Naive thymus-derived CD4-positive, alpha-beta T cell (primary cell): ENCODE data around the gene SIRPA. TPM values are rescaled to one million over a fixed set of nuclear protein-coding genes. Genes with fewer than 3 reads are reported as not detected.

Experiments used
- ATAC-seq: fragments of 150-1000 bp; cut with Tn5 transposase; 2 replicates; pipeline ENCODE4 v1.10.0; 2021; ENCODE audit warnings: mild to moderate bottlenecking, moderate library complexity
- CTCF ChIA-PET: fragments of 350-600 bp; sonication (Branson Sonifier 250); formaldehyde crosslinking; loops from one replicate; lab custom pipeline; 2021; ENCODE audit warnings: antibody characterized with exemption; lab: Charles Lee
- POLR2A ChIA-PET: fragments of 350-600 bp; sonication (Branson Sonifier 250); formaldehyde crosslinking; loops from one replicate; lab custom pipeline; 2021; ENCODE audit warnings: antibody characterized with exemption, inconsistent platforms; lab: Charles Lee
- DNase-seq, 9 donors: peaks; one replicate each; pipeline versions ENCODE4 v3.0.0 to v3.0.0-alpha.2; 2020 to 2022; ENCODE audit warnings: mixed read lengths in 1 of 9
- H3K27ac ChIP-seq: one replicate; pipeline ENCODE4 v1.7.0; 2013; ENCODE audit warnings: mild to moderate bottlenecking, low read depth, low read length, moderate library complexity
- H3K27me3 ChIP-seq, 2 donors: one replicate each; pipeline ENCODE4 v1.7.0; 2013; ENCODE audit warnings: low read length in 2 of 2, mild to moderate bottlenecking in 2 of 2, moderate library complexity in 2 of 2; ENCODE audit not compliant: control insufficient read depth in 2 of 2, insufficient read depth in 2 of 2
- H3K36me3 ChIP-seq, 3 experiments: 1 replicate in 2 of 3; 2 replicates in 1 of 3; pipeline ENCODE4 v1.7.0; 2013; ENCODE audit warnings: low read length in 3 of 3, mild to moderate bottlenecking in 3 of 3, moderate library complexity in 1 of 3; ENCODE audit not compliant: insufficient read depth in 3 of 3, control insufficient read depth in 2 of 3
- H3K4me1 ChIP-seq, 2 donors: one replicate each; pipeline ENCODE4 v1.7.0; 2013; ENCODE audit warnings: low read length in 2 of 2, mild to moderate bottlenecking in 2 of 2, moderate library complexity in 1 of 2; ENCODE audit not compliant: control insufficient read depth in 2 of 2, insufficient read depth in 2 of 2
- H3K4me3 ChIP-seq: 2 replicates; pipeline ENCODE4 v1.7.0; 2013; ENCODE audit warnings: mild to moderate bottlenecking, low read length
- H3K9me3 ChIP-seq, 3 experiments: 1 replicate in 2 of 3; 2 replicates in 1 of 3; pipeline ENCODE4 v1.7.0; 2013; ENCODE audit warnings: low read length in 3 of 3; ENCODE audit not compliant: control insufficient read depth in 2 of 3
- H3K27ac Mint-ChIP-seq, 9 donors: one replicate each; pipeline ENCODE4 v1.8.0; 2020 to 2022; ENCODE audit warnings: mixed read lengths in 9 of 9, mild to moderate bottlenecking in 8 of 9, moderate library complexity in 5 of 9, inconsistent platforms in 2 of 9
- H3K27me3 Mint-ChIP-seq, 5 donors: one replicate each; pipeline ENCODE4 v1.8.0; 2021 to 2022; ENCODE audit warnings: mixed read lengths in 5 of 5, mild to moderate bottlenecking in 1 of 5
- H3K36me3 Mint-ChIP-seq, 5 donors: one replicate each; pipeline ENCODE4 v1.8.0; 2020 to 2022; ENCODE audit warnings: mixed read lengths in 5 of 5, mild to moderate bottlenecking in 3 of 5, inconsistent platforms in 1 of 5
- H3K4me1 Mint-ChIP-seq, 7 donors: one replicate each; pipeline ENCODE4 v1.8.0; 2020 to 2022; ENCODE audit warnings: mixed read lengths in 7 of 7, mild to moderate bottlenecking in 3 of 7, inconsistent platforms in 1 of 7
- H3K4me3 Mint-ChIP-seq, 10 donors: one replicate each; pipeline ENCODE4 v1.8.0; 2020 to 2022; ENCODE audit warnings: mild to moderate bottlenecking in 10 of 10, mixed read lengths in 10 of 10, moderate library complexity in 6 of 10, inconsistent platforms in 2 of 10
- H3K9me3 Mint-ChIP-seq, 11 donors: one replicate each; pipeline ENCODE4 v1.8.0; 2020 to 2022; ENCODE audit warnings: mixed read lengths in 11 of 11, mild to moderate bottlenecking in 4 of 11, inconsistent platforms in 1 of 11, moderate library complexity in 1 of 11
- intact Hi-C, 2 donors: fragments of 100-400 bp; cut with micrococcal nuclease; formaldehyde crosslinking; loops; one replicate each; pipeline ENCODE4 v1.15.1; 2023
- polyA plus RNA-seq, 2 donors: library from polyadenylated mRNA; unstranded; fragments of 300-500 nt; fragmentation: Illumina TruSeq; gene quantifications; one replicate each; pipeline ENCODE4 v1.2.3, GENCODE V29; 2021
- total RNA-seq, 6 experiments: library from RNA in 5 of 6; stranded (reverse) in 5 of 6; gene quantifications; 1 replicate in 5 of 6; 2 replicates in 1 of 6; pipeline ENCODE4 v1.2.3 and lab custom pipeline; 2021 to 2026

Gene SIRPA
- total and polyA plus RNA-seq, 7 experiments from 2014 or later = 1.7 to 42.9 (median 3.6) TPM; not detected in 3

DNA sequence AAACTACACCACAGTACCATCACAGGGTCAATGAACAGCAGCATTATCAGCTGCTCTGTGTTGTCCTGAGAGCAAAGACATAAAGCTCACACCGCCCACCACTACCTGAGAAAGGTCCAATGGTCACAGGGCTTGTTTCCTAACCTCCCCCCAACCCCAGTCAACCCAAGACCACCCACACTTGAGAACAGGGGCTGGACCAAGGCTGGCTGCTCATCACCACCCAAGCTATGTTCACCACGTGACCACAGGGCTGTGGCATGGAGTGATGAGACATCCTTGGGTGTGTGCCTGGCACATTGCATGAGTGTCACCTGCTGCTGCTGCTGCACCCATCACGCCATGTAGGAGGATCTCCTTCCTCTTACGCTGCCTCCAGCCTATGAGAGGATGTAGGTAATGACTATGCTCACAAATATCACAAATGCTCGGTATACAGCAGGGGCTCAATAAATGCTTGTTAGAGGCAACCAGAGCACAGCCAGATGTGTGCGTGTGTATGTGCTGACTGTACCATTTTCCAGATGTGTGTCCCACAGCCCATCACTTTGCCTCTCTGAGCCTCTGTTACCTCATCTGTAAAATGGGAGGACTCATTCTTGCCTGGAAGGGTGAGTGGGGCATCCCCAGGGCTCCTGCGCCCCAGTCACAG, 23.3 kb upstream of the SIRPA start:
- H3K4me3 Mint-ChIP-seq = no peak overlapping the region
- no peak overlapping the region for H3K4me3 ChIP-seq
- H3K27ac Mint-ChIP-seq = no peak overlapping the region
- peaks cover 12 to 45% (median 18%) of the 10 kb centered on the region in 5 donors for H3K27me3 Mint-ChIP-seq
- H3K36me3 ChIP-seq = no peaks in the 10 kb centered on the region
- peak; percentile 68 for ATAC-seq
- intact Hi-C loops = no loop called here
- H3K27ac ChIP-seq = no peak overlapping the region
- peaks cover 0 to 5% (median 0%) of the 10 kb centered on the region in 11 donors for H3K9me3 Mint-ChIP-seq
- no peaks in the 10 kb centered on the region for H3K36me3 Mint-ChIP-seq
- ChIA-PET POLR2A (no interaction called here), CTCF (no interaction called here)
- no peaks in the 10 kb centered on the region for H3K9me3 ChIP-seq
- DNase-seq = no peak
- peaks cover 0 to 5% (median 0%) of the 10 kb centered on the region in 7 donors for H3K4me1 Mint-ChIP-seq
- H3K4me1 ChIP-seq = no peaks in the 10 kb centered on the region
- no peaks in the 10 kb centered on the region for H3K27me3 ChIP-seq

DNA sequence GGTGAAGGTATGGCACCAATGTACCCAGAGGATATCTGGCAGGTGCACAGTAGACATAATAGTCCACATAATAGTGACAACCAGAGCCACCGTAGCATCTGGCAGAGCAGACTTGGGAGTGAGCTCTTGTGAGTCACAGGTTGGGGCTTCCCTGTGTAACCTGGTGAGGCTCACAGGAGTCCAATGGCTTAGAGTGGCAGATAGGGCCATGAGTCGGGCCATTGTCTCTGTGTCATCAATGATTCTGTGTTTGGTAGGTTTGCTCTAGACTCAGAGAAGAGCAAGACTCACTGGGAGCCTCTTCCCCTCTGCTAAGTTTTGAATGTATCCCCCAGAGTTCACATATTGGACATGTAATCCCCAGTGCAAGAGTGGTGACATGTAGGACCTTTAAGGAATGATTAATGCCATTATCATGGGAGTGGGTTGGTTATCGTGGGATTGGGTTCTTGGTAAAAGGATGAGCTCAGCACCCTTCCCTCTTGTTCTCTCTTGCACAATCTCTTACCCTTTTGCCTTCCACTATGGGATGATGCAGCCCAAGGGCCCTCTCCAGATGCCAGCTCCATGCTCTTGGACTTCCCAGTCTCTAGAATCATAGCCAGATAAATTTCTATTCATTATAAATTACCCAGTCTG, 22.6 kb upstream of the SIRPA start:
- Mint-ChIP-seq H3K36me3 (no peaks in the 10 kb centered on the region), H3K27ac (no peak overlapping the region), H3K27me3 (peaks cover 10 to 41% (median 18%) of the 10 kb centered on the region in 5 donors), H3K9me3 (peaks cover 0 to 5% (median 0%) of the 10 kb centered on the region in 11 donors), H3K4me3 (no peak overlapping the region), H3K4me1 (peaks cover 0 to 2% (median 0%) of the 10 kb centered on the region in 7 donors)
- no peaks in the 10 kb centered on the region for H3K9me3 ChIP-seq
- H3K4me3 ChIP-seq = no peak overlapping the region
- no peak overlapping the region for H3K27ac ChIP-seq
- ChIA-PET POLR2A (no interaction called here), CTCF (no interaction called here)
- intact Hi-C loops = no loop called here
- ATAC-seq (peak; percentile 35), DNase-seq (no peak)
- no peaks in the 10 kb centered on the region for H3K27me3 ChIP-seq
- no peaks in the 10 kb centered on the region for H3K4me1 ChIP-seq
- H3K36me3 ChIP-seq = no peaks in the 10 kb centered on the region

DNA sequence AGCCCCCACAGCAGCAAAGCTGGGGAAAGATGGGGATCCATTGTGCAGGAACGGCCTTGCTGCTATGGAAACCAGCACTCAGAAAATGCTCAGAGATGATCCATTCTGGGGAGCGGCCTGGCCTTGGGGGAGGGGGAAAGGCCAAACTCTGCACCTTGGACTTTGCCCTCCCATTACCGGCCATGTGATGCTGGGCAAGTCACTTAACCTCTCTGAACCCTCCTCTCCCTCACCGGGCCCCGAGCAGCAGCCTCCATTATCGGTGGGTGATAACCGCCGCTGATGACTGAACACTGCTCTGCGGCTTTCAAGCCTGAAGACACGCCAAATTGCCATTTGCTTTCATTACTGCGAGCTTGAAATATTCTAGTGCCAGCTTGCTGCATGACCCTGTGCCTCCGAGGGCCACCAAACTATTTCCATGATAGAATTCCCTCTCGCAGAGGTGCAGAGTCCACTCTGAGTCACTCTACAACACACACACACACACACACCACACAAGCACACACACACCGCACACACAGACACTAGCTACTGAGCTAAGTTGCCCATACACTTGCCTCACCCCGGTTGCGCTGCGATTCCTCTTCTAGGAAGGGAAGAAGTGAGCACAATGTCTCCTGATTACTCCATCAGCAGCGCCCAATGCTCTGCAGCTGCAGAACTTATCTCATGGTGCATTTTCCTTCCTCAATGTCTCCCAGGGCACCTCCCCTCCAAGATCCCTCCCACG, 20.6 kb upstream of the SIRPA start:
- Mint-ChIP-seq H3K27ac (no peak overlapping the region), H3K4me3 (no peak overlapping the region), H3K9me3 (peaks cover 0 to 5% (median 0%) of the 10 kb centered on the region in 11 donors), H3K36me3 (no peaks in the 10 kb centered on the region), H3K27me3 (peaks cover 1 to 29% (median 11%) of the 10 kb centered on the region in 5 donors), H3K4me1 (peaks cover 0 to 2% (median 0%) of the 10 kb centered on the region in 7 donors)
- ATAC-seq = no peak
- POLR2A ChIA-PET = no interaction called here
- no peak for DNase-seq
- intact Hi-C loops = no loop called here
- H3K4me3 ChIP-seq = no peak overlapping the region
- no peaks in the 10 kb centered on the region for H3K36me3 ChIP-seq
- no peak overlapping the region for H3K27ac ChIP-seq
- CTCF ChIA-PET = no interaction called here
- H3K9me3 ChIP-seq = no peaks in the 10 kb centered on the region
- no peaks in the 10 kb centered on the region for H3K27me3 ChIP-seq
- no peaks in the 10 kb centered on the region for H3K4me1 ChIP-seq

DNA sequence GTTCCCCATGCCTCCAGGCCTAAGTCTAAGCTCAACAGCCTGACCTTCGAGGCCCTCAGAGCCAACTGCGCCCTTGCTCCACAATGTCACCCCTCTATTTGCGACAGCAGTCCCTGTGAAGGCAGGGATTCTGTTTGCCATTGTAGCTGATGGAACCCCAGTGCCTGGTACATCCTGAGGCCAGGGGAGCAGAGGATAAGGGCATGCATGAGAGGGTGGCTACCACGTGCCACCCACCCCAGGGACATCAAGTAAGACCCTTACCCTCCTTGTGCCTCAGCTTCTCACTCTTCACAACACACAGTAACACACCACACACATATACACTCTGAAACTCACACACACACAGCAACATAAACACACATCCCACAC, 20.0 kb upstream of the SIRPA start:
- Histone ChIP-seq H3K4me3 (no peak overlapping the region), H3K27me3 (no peaks in the 10 kb centered on the region), H3K9me3 (no peaks in the 10 kb centered on the region), H3K4me1 (no peaks in the 10 kb centered on the region), H3K27ac (no peak overlapping the region), H3K36me3 (no peaks in the 10 kb centered on the region)
- ChIA-PET CTCF (no interaction called here), POLR2A (no interaction called here)
- peaks cover 1 to 26% (median 9%) of the 10 kb centered on the region in 5 donors for H3K27me3 Mint-ChIP-seq
- peaks cover 0 to 5% (median 0%) of the 10 kb centered on the region in 11 donors for H3K9me3 Mint-ChIP-seq
- no peaks in the 10 kb centered on the region for H3K36me3 Mint-ChIP-seq
- ATAC-seq (no peak), DNase-seq (no peak)
- intact Hi-C loops = no loop called here
- no peak overlapping the region for H3K27ac Mint-ChIP-seq
- H3K4me1 Mint-ChIP-seq = peaks cover 0 to 2% (median 0%) of the 10 kb centered on the region in 7 donors
- H3K4me3 Mint-ChIP-seq = no peak overlapping the region

DNA sequence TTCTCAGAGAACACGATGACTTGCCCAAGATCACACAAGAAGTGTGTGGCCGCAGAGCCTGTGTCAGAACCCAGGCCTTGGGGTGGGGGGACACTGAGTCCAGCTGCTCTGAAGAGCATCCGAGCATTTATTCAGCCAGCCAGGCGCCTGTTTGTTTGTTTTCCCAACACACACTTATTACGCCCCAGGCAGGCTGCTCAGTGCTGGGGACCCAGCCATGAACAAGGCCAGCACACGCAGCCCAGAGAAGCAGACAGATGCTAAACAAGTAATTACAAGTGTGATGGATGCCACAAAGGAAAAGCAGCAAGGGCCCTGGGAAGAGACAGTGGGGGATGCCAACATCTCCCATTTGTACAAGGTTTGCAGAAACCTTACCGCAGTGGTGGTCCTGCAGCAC, 19.4 kb upstream of the SIRPA start:
- ATAC-seq (no peak), DNase-seq (no peak)
- H3K36me3 ChIP-seq = no peaks in the 10 kb centered on the region
- no peaks in the 10 kb centered on the region for H3K4me1 ChIP-seq
- peaks cover 1 to 23% (median 7%) of the 10 kb centered on the region in 5 donors for H3K27me3 Mint-ChIP-seq
- peaks cover 0 to 4% (median 0%) of the 10 kb centered on the region in 7 donors for H3K4me1 Mint-ChIP-seq
- peaks cover 0 to 5% (median 0%) of the 10 kb centered on the region in 11 donors for H3K9me3 Mint-ChIP-seq
- no peaks in the 10 kb centered on the region for H3K9me3 ChIP-seq
- intact Hi-C loops = no loop called here
- H3K27me3 ChIP-seq = no peaks in the 10 kb centered on the region
- H3K4me3 Mint-ChIP-seq = no peak overlapping the region
- CTCF ChIA-PET = no interaction called here
- no peak overlapping the region for H3K27ac Mint-ChIP-seq
- H3K36me3 Mint-ChIP-seq = no peaks in the 10 kb centered on the region
- no peak overlapping the region for H3K4me3 ChIP-seq
- POLR2A ChIA-PET = no interaction called here
- H3K27ac ChIP-seq = no peak overlapping the region

DNA sequence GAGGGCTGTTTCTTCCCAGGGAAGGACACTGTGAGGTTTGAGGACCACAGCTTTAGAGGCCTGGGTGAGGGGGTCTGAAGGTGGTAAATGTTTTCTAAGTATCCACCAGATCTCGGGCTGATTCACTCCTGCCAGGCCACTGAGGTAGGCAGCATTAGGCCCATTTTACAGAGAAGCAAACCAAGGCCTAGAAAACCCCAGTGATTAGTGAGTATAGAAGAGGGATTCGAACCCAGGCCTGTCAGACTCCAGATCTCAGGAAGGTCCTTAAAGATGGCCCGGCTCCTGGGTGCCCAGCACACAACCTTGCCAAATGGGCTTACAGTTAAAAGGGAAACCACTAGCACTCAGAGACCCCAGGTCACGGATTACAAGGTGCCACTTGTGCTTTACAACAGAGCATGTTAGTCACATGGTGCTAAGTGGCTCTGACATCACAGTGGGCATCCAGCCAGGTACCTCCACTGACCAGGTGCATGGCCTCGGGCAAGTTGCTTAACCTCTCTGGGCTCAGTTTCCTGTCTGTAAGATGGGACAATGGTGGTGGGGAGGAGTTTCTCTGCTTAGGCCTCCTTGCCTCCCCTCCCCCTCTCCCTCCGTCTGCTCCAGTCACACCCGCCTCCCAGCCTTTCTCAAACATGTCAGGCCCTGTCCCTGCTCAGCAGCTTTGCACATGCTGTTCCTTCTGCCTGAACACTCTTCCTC, 18.8 kb upstream of the SIRPA start:
- POLR2A ChIA-PET = no interaction called here
- Histone ChIP-seq H3K4me1 (no peaks in the 10 kb centered on the region), H3K27me3 (no peaks in the 10 kb centered on the region), H3K27ac (no peak overlapping the region), H3K36me3 (no peaks in the 10 kb centered on the region), H3K9me3 (no peaks in the 10 kb centered on the region), H3K4me3 (no peak overlapping the region)
- Mint-ChIP-seq H3K27me3 (peaks cover 0 to 19% (median 5%) of the 10 kb centered on the region in 5 donors), H3K4me3 (no peak overlapping the region), H3K4me1 (peaks cover 0 to 3% (median 0%) of the 10 kb centered on the region in 7 donors), H3K9me3 (peaks cover 0 to 5% (median 0%) of the 10 kb centered on the region in 11 donors), H3K36me3 (no peaks in the 10 kb centered on the region), H3K27ac (no peak overlapping the region)
- CTCF ChIA-PET = no interaction called here
- peak in 1 of 9 donors; percentile 34 for DNase-seq
- intact Hi-C loops = no loop called here
- no peak for ATAC-seq
